ENCODE data around the gene SLC34A2. TPM values are rescaled to one million over a fixed set of nuclear protein-coding genes. Genes with fewer than 3 reads are reported as not detected.

Gene SLC34A2
- total RNA-seq, 2 donors from 2014 or later = not detected

GRCh38 chr4:25677157-25677556 is 21.5 kb downstream of the SLC34A2 start:
- H3K27me3 Mint-ChIP-seq = peaks cover 6% of the 10 kb centered on the region
- no peak for ATAC-seq (replicated peaks)
- H3K36me3 Mint-ChIP-seq (ENCODE audit: low read depth) = no peaks in the 10 kb centered on the region
- H3K4me3 Mint-ChIP-seq = no peak overlapping the region
- H3K4me1 Mint-ChIP-seq = no peaks in the 10 kb centered on the region
- no peak overlapping the region for H3K27ac Mint-ChIP-seq
- H3K9me3 Mint-ChIP-seq = peaks cover 4% of the 10 kb centered on the region

- Mint-ChIP-seq H3K27me3 (peaks cover 6% of the 10 kb centered on the region), H3K27ac (no peak overlapping the region), H3K4me1 (no peaks in the 10 kb centered on the region), H3K4me3 (no peak overlapping the region), H3K9me3 (peaks cover 3% of the 10 kb centered on the region), H3K36me3 (ENCODE audit: low read depth) (no peaks in the 10 kb centered on the region)
- no peak for ATAC-seq (replicated peaks)
Measured at GRCh38 chr4:25677943-25678342, 22.3 kb downstream of the SLC34A2 start.

- H3K4me1 Mint-ChIP-seq = no peaks in the 10 kb centered on the region
- no peak overlapping the region for H3K27ac Mint-ChIP-seq
- no peak for ATAC-seq (replicated peaks)
- no peaks in the 10 kb centered on the region for H3K27me3 Mint-ChIP-seq
- peaks cover 4% of the 10 kb centered on the region for H3K9me3 Mint-ChIP-seq
- H3K36me3 Mint-ChIP-seq (ENCODE audit: low read depth) = no peaks in the 10 kb centered on the region
- H3K4me3 Mint-ChIP-seq = no peak overlapping the region
Measured at GRCh38 chr4:25687773-25688172, 32.1 kb downstream of the SLC34A2 start.

GRCh38 chr4:25694466-25694865 is 38.8 kb downstream of the SLC34A2 start:
- Mint-ChIP-seq H3K27me3 (peaks cover 3% of the 10 kb centered on the region), H3K36me3 (ENCODE audit: low read depth) (no peaks in the 10 kb centered on the region), H3K4me3 (no peak overlapping the region), H3K9me3 (peaks cover 4% of the 10 kb centered on the region), H3K4me1 (no peaks in the 10 kb centered on the region), H3K27ac (no peak overlapping the region)
- ATAC-seq (replicated peaks) = no peak

- no peaks in the 10 kb centered on the region for H3K4me1 Mint-ChIP-seq
- no peak for ATAC-seq (replicated peaks)
- no peak overlapping the region for H3K4me3 Mint-ChIP-seq
- no peak overlapping the region for H3K27ac Mint-ChIP-seq
- H3K27me3 Mint-ChIP-seq = peaks cover 6% of the 10 kb centered on the region
- peaks cover under 1% of the 10 kb centered on the region for H3K9me3 Mint-ChIP-seq
- no peaks in the 10 kb centered on the region for H3K36me3 Mint-ChIP-seq (ENCODE audit: low read depth)
Measured at GRCh38 chr4:25696409-25696808, 40.8 kb downstream of the SLC34A2 start.

GRCh38 chr4:25697516-25697915 is 41.9 kb downstream of the SLC34A2 start:
- no peak overlapping the region for H3K27ac Mint-ChIP-seq
- no peak overlapping the region for H3K4me3 Mint-ChIP-seq
- H3K9me3 Mint-ChIP-seq = no peaks in the 10 kb centered on the region
- H3K27me3 Mint-ChIP-seq = peaks cover 6% of the 10 kb centered on the region
- H3K36me3 Mint-ChIP-seq (ENCODE audit: low read depth) = no peaks in the 10 kb centered on the region
- ATAC-seq (replicated peaks) = no peak
- no peaks in the 10 kb centered on the region for H3K4me1 Mint-ChIP-seq

GRCh38 chr4:25700661-25701060 is 45.0 kb downstream of the SLC34A2 start:
- Mint-ChIP-seq H3K9me3 (no peaks in the 10 kb centered on the region), H3K4me1 (no peaks in the 10 kb centered on the region), H3K27ac (no peak overlapping the region), H3K4me3 (no peak overlapping the region), H3K27me3 (peaks cover 3% of the 10 kb centered on the region), H3K36me3 (ENCODE audit: low read depth) (no peaks in the 10 kb centered on the region)
- ATAC-seq (replicated peaks) = no peak

GRCh38 chr4:25702848-25703247 is 47.2 kb downstream of the SLC34A2 start:
- Mint-ChIP-seq H3K4me1 (no peaks in the 10 kb centered on the region), H3K27ac (no peak overlapping the region), H3K36me3 (ENCODE audit: low read depth) (no peaks in the 10 kb centered on the region), H3K4me3 (no peak overlapping the region), H3K9me3 (no peaks in the 10 kb centered on the region), H3K27me3 (peaks cover 3% of the 10 kb centered on the region)
- no peak for ATAC-seq (replicated peaks)

- Mint-ChIP-seq H3K27me3 (peaks cover 3% of the 10 kb centered on the region), H3K4me1 (no peaks in the 10 kb centered on the region), H3K27ac (no peak overlapping the region), H3K9me3 (no peaks in the 10 kb centered on the region), H3K4me3 (no peak overlapping the region), H3K36me3 (ENCODE audit: low read depth) (no peaks in the 10 kb centered on the region)
- no peak for ATAC-seq (replicated peaks)
Measured at GRCh38 chr4:25703731-25704388, 48.2 kb downstream of the SLC34A2 start.

- no peaks in the 10 kb centered on the region for H3K9me3 Mint-ChIP-seq
Measured at GRCh38 chr4:25704516-25704915, 48.9 kb downstream of the SLC34A2 start.

GRCh38 chr4:25710637-25711036 is 55.0 kb downstream of the SLC34A2 start:
- ATAC-seq (replicated peaks) = no peak
- Mint-ChIP-seq H3K9me3 (no peaks in the 10 kb centered on the region), H3K4me1 (no peaks in the 10 kb centered on the region), H3K27me3 (no peaks in the 10 kb centered on the region), H3K4me3 (no peak overlapping the region), H3K27ac (no peak overlapping the region), H3K36me3 (ENCODE audit: low read depth) (no peaks in the 10 kb centered on the region)

More at GRCh38 chr4:25704516-25704915, 48.9 kb downstream of the SLC34A2 start:
- H3K36me3 Mint-ChIP-seq (ENCODE audit: low read depth) = no peaks in the 10 kb centered on the region
- no peak overlapping the region for H3K27ac Mint-ChIP-seq
- H3K4me3 Mint-ChIP-seq = no peak overlapping the region
- H3K4me1 Mint-ChIP-seq = no peaks in the 10 kb centered on the region
- ATAC-seq (replicated peaks) = no peak
- H3K27me3 Mint-ChIP-seq = peaks cover 3% of the 10 kb centered on the region

- no peaks in the 10 kb centered on the region for H3K4me1 Mint-ChIP-seq
- no peaks in the 10 kb centered on the region for H3K36me3 Mint-ChIP-seq (ENCODE audit: low read depth)
- ATAC-seq (replicated peaks) = no peak
- no peaks in the 10 kb centered on the region for H3K27me3 Mint-ChIP-seq
- H3K4me3 Mint-ChIP-seq = no peak overlapping the region
- no peak overlapping the region for H3K27ac Mint-ChIP-seq
- H3K9me3 Mint-ChIP-seq = no peaks in the 10 kb centered on the region
Measured at GRCh38 chr4:25712611-25713010, 57.0 kb downstream of the SLC34A2 start.

- no peaks in the 10 kb centered on the region for H3K36me3 Mint-ChIP-seq (ENCODE audit: low read depth)
Measured at GRCh38 chr4:25713812-25714211, 58.2 kb downstream of the SLC34A2 start.

GRCh38 chr4:25722964-25723363 is 67.3 kb downstream of the SLC34A2 start:
- Mint-ChIP-seq H3K9me3 (peaks cover 4% of the 10 kb centered on the region), H3K36me3 (ENCODE audit: low read depth) (no peaks in the 10 kb centered on the region)
- no peak for ATAC-seq (replicated peaks)

More at GRCh38 chr4:25713812-25714211, 58.2 kb downstream of the SLC34A2 start:
- Mint-ChIP-seq H3K4me3 (no peak overlapping the region), H3K27ac (no peak overlapping the region), H3K27me3 (no peaks in the 10 kb centered on the region), H3K9me3 (no peaks in the 10 kb centered on the region), H3K4me1 (no peaks in the 10 kb centered on the region)
- ATAC-seq (replicated peaks) = no peak

GRCh38 chr4:25723409-25723808 is 67.8 kb downstream of the SLC34A2 start:
- Mint-ChIP-seq H3K4me3 (no peak overlapping the region), H3K4me1 (no peaks in the 10 kb centered on the region), H3K36me3 (ENCODE audit: low read depth) (no peaks in the 10 kb centered on the region), H3K9me3 (peaks cover 4% of the 10 kb centered on the region), H3K27me3 (no peaks in the 10 kb centered on the region), H3K27ac (no peak overlapping the region)
- ATAC-seq (replicated peaks) = no peak

More at GRCh38 chr4:25722964-25723363, 67.3 kb downstream of the SLC34A2 start:
- Mint-ChIP-seq H3K4me3 (no peak overlapping the region), H3K27me3 (no peaks in the 10 kb centered on the region), H3K27ac (no peak overlapping the region), H3K4me1 (no peaks in the 10 kb centered on the region)

GRCh38 chr4:25725870-25726269 is 70.2 kb downstream of the SLC34A2 start:
- H3K4me3 Mint-ChIP-seq = no peak overlapping the region
- H3K9me3 Mint-ChIP-seq = peaks cover 4% of the 10 kb centered on the region
- no peak for ATAC-seq (replicated peaks)
- H3K4me1 Mint-ChIP-seq = no peaks in the 10 kb centered on the region
- no peaks in the 10 kb centered on the region for H3K36me3 Mint-ChIP-seq (ENCODE audit: low read depth)
- no peak overlapping the region for H3K27ac Mint-ChIP-seq
- H3K27me3 Mint-ChIP-seq = no peaks in the 10 kb centered on the region
